Trophoblast cell (in vitro differentiated cells and primary cell): Measurements from ENCODE around the gene NRF1.

Experiments
- DNase-seq, 2 donors: peaks; one replicate each; pipeline ENCODE4 v3.0.0-alpha.2; 2016
- H2AFZ ChIP-seq: 2 replicates; pipeline ENCODE4 v1.6.1; 2013; ENCODE audit warnings: low read length, moderate library complexity, mild to moderate bottlenecking; ENCODE audit not compliant: insufficient read depth, poor library complexity
- H2AK5ac ChIP-seq: 2 replicates; pipeline ENCODE4 v1.6.1; 2013; ENCODE audit warnings: mild to moderate bottlenecking, low read length
- H2BK120ac ChIP-seq: 2 replicates; pipeline ENCODE4 v1.6.1; 2013; ENCODE audit warnings: low read length, mild to moderate bottlenecking, moderate library complexity; ENCODE audit not compliant: insufficient read depth, poor library complexity
- H2BK12ac ChIP-seq: 2 replicates; pipeline ENCODE4 v1.6.1; 2013; ENCODE audit warnings: mild to moderate bottlenecking, low read length, moderate library complexity
- H2BK5ac ChIP-seq: 2 replicates; pipeline ENCODE4 v1.6.1; 2013; ENCODE audit warnings: low read length, low read depth, moderate library complexity, mild to moderate bottlenecking; ENCODE audit not compliant: poor library complexity
- H3K14ac ChIP-seq: 2 replicates; pipeline ENCODE4 v1.6.1; 2013; ENCODE audit warnings: mild to moderate bottlenecking, low read length
- H3K18ac ChIP-seq: 2 replicates; pipeline ENCODE4 v1.6.1; 2013; ENCODE audit warnings: mild to moderate bottlenecking, low read length
- H3K23ac ChIP-seq: 2 replicates; pipeline ENCODE4 v1.6.1; 2013; ENCODE audit warnings: low read length
- H3K27ac ChIP-seq: 2 replicates; pipeline ENCODE4 v1.5.1; 2013; ENCODE audit warnings: low read depth, mild to moderate bottlenecking, inconsistent platforms, low read length, moderate library complexity
- H3K27me3 ChIP-seq: 2 replicates; pipeline ENCODE4 v1.6.1; 2013; ENCODE audit warnings: inconsistent platforms, mild to moderate bottlenecking, low read length, moderate library complexity; ENCODE audit not compliant: insufficient read depth
- H3K36me3 ChIP-seq, 2 experiments: 1 replicate in 1 of 2; 2 replicates in 1 of 2; pipeline ENCODE4 v1.6.1; 2013; ENCODE audit warnings: low read length in 2 of 2, mild to moderate bottlenecking in 2 of 2, moderate library complexity in 1 of 2; ENCODE audit not compliant: insufficient read depth in 2 of 2, control insufficient read depth in 1 of 2
- H3K4ac ChIP-seq: 2 replicates; pipeline ENCODE4 v1.6.1; 2013; ENCODE audit warnings: low read depth, mild to moderate bottlenecking, low read length, moderate library complexity
- H3K4me1 ChIP-seq, 2 experiments: 1 replicate in 1 of 2; 2 replicates in 1 of 2; pipeline ENCODE4 v1.6.1; 2013; ENCODE audit warnings: low read length in 2 of 2, mild to moderate bottlenecking in 2 of 2, moderate library complexity in 1 of 2; ENCODE audit not compliant: insufficient read depth in 2 of 2, control insufficient read depth in 1 of 2
- H3K4me2 ChIP-seq: 2 replicates; pipeline ENCODE4 v1.6.1; 2013; ENCODE audit warnings: inconsistent platforms, mild to moderate bottlenecking, low read length, moderate library complexity
- H3K4me3 ChIP-seq: 2 replicates; pipeline ENCODE4 v1.5.1; 2013; ENCODE audit warnings: mild to moderate bottlenecking, low read depth, low read length, inconsistent platforms
- H3K79me1 ChIP-seq: one replicate; pipeline ENCODE4 v1.6.1; 2013; ENCODE audit warnings: low read length
- H3K79me2 ChIP-seq: 2 replicates; pipeline ENCODE4 v1.6.1; 2013; ENCODE audit warnings: low read length, mild to moderate bottlenecking; ENCODE audit not compliant: control insufficient read depth, insufficient read depth, poor library complexity
- H3K9ac ChIP-seq: 2 replicates; pipeline ENCODE4 v1.6.1; 2013; ENCODE audit warnings: mild to moderate bottlenecking, low read length
- H3K9me3 ChIP-seq: 2 replicates; pipeline ENCODE4 v1.6.1; 2013; ENCODE audit warnings: low read depth, mild to moderate bottlenecking, control low read depth, inconsistent platforms, low read length; ENCODE audit not compliant: insufficient read depth
- H4K12ac ChIP-seq: 2 replicates; pipeline ENCODE4 v1.6.1; 2013; ENCODE audit warnings: low read depth, mild to moderate bottlenecking, low read length, moderate library complexity
- H4K8ac ChIP-seq: 2 replicates; pipeline ENCODE4 v1.6.1; 2013; ENCODE audit warnings: low read depth, mild to moderate bottlenecking, low read length, moderate library complexity
- H4K91ac ChIP-seq: one replicate; pipeline ENCODE4 v1.6.1; 2013; ENCODE audit warnings: low read depth, mild to moderate bottlenecking, low read length, moderate library complexity
- WGBS: extraction: QIAGEN DNeasy Blood & Tissue Kit; methylation state at CpG from one replicate; pipeline ENCODE4 v1.1.7; 2013; ENCODE audit warnings: missing lambda C conversion rate; ENCODE audit not compliant: insufficient read length, insufficient coverage; ENCODE audit errors: extremely low coverage; 5-methylcytosine and 5-hydroxymethylcytosine counted together

NRF1 gene

GRCh38 chr7:129774359-129774758 is 162.8 kb downstream of the NRF1 start:
- WGBS, result no CpG with 5 or more reads among the region's 11 CpGs
- no peak overlapping the region for H3K23ac ChIP-seq
- no peak overlapping the region for H3K4me2 ChIP-seq
- H2BK5ac ChIP-seq, result no peak overlapping the region
- H4K12ac ChIP-seq, result no peak overlapping the region
- no peak for DNase-seq
- no peak overlapping the region for H3K27ac ChIP-seq
- H4K8ac ChIP-seq, result no peak overlapping the region
- H3K79me1 ChIP-seq, result peaks cover 1% of the 10 kb centered on the region
- H3K9me3 ChIP-seq, result peaks cover 9% of the 10 kb centered on the region
- H2BK12ac ChIP-seq, result no peak overlapping the region
- no peak overlapping the region for H3K4me3 ChIP-seq
- peaks cover 25% of the 10 kb centered on the region for H3K27me3 ChIP-seq
- no peaks in the 10 kb centered on the region for H3K79me2 ChIP-seq
- H3K4ac ChIP-seq, result no peak overlapping the region
- no peaks in the 10 kb centered on the region for H3K36me3 ChIP-seq
- no peak overlapping the region for H3K9ac ChIP-seq
- H2BK120ac ChIP-seq, result no peak overlapping the region
- no peak overlapping the region for H3K14ac ChIP-seq
- no peak overlapping the region for H4K91ac ChIP-seq
- H3K18ac ChIP-seq, result no peak overlapping the region
- H2AFZ ChIP-seq, result no peak overlapping the region
- no peak overlapping the region for H2AK5ac ChIP-seq
- peaks cover 15 to 19% of the 10 kb centered on the region in 2 experiments for H3K4me1 ChIP-seq

DNA sequence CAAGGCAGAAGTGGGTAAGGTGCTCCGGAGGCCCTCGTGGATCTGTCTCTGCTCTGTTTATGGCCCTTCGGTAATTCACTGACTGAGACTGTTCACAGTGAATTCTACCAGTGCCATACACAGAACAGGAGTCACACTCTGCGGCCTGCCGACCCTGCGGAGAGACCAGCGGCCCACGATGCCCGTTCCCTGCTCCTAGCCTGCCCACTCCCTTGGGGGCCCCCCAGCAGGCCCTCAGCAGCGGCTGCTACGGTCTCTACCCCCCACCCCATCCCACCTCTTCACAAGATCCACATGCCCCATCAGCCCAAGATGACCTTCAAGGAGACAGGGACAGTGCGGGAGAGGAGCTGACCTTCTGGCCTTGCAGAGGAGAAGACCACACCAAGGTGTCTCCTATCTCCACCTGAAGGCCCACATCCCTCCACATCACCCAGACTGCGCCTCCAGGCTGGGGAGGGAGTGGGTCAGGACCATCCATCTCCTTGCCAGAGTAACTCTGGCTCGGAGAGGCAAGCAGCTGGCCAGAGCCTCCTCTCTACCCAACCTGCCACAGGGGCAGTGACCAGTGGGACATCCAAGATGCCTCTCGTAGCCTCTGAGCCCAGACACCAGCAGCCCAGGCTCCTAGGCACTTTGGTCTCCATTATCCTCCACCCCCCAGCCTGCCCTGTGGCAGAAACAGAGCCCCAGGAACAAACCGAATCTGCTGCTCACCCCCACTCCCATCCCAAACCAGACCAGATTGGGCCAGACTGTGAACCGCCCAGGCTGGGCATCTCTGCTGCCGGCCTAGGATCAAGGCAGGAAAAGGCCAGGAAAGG is 163.6 kb downstream of the NRF1 start:
- WGBS, result no CpG with 5 or more reads among the region's 18 CpGs
- no peak overlapping the region for H2AFZ ChIP-seq
- H3K23ac ChIP-seq, result no peak overlapping the region
- H3K4me1 ChIP-seq, result peaks cover 15 to 19% of the 10 kb centered on the region in 2 experiments
- H4K8ac ChIP-seq, result no peak overlapping the region
- no peak overlapping the region for H2AK5ac ChIP-seq
- no peaks in the 10 kb centered on the region for H3K36me3 ChIP-seq
- no peaks in the 10 kb centered on the region for H3K79me2 ChIP-seq
- no peak overlapping the region for H4K91ac ChIP-seq
- no peak overlapping the region for H2BK12ac ChIP-seq
- DNase-seq, result no peak
- no peak overlapping the region for H3K9ac ChIP-seq
- H4K12ac ChIP-seq, result no peak overlapping the region
- H3K27me3 ChIP-seq, result peaks cover 26% of the 10 kb centered on the region
- no peak overlapping the region for H3K4me3 ChIP-seq
- no peak overlapping the region for H3K4me2 ChIP-seq
- H3K4ac ChIP-seq, result no peak overlapping the region
- peaks cover 9% of the 10 kb centered on the region for H3K9me3 ChIP-seq
- no peak overlapping the region for H2BK120ac ChIP-seq
- H3K27ac ChIP-seq, result no peak overlapping the region
- peaks cover 5% of the 10 kb centered on the region for H3K79me1 ChIP-seq
- H3K18ac ChIP-seq, result no peak overlapping the region
- H3K14ac ChIP-seq, result no peak overlapping the region
- H2BK5ac ChIP-seq, result no peak overlapping the region

DNA sequence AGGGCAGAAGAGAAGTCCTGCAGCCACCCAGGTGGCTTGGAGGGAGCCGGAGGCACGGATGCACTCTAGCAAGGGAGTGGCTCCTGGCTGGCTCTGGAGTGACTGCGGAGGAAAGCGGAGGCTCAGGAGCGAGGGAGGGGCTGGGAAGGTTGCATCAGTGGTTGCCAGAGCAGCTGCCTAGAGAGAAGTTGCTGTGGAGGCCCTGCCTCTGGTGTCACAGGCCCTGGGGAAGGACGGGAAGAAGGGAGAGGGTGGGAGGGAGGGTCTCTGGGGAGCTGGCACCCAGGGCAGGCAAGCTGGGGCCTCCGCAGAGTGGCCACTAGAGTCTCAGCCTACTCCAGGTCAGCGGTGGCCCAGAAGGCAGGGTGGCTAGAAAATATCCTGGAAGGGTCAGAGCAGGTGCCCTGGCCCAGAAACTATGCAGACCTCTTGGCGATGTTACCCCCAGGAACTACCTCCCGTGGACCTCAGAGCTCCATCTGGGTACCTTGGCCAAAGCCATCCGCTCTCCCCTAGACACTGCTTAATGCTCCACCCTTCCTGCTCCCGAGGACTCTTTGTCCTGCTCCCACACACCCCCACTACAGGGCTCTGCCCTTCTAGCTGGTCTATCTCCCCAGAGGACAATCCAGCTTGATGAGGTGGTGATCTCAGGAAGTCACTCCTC is 164.3 kb downstream of the NRF1 start:
- peaks cover 19 to 24% of the 10 kb centered on the region in 2 experiments for H3K4me1 ChIP-seq
- H3K23ac ChIP-seq, result no peak overlapping the region
- no peak overlapping the region for H3K18ac ChIP-seq
- no peak overlapping the region for H2BK5ac ChIP-seq
- peaks cover 8% of the 10 kb centered on the region for H3K9me3 ChIP-seq
- no peak for DNase-seq
- no peak overlapping the region for H2BK12ac ChIP-seq
- H3K27ac ChIP-seq, result no peak overlapping the region
- H3K14ac ChIP-seq, result no peak overlapping the region
- WGBS, result no CpG with 5 or more reads among the region's 12 CpGs
- H2BK120ac ChIP-seq, result no peak overlapping the region
- H4K8ac ChIP-seq, result no peak overlapping the region
- H4K12ac ChIP-seq, result no peak overlapping the region
- no peak overlapping the region for H3K4me3 ChIP-seq
- peaks cover 31% of the 10 kb centered on the region for H3K27me3 ChIP-seq
- no peak overlapping the region for H3K4ac ChIP-seq
- H3K4me2 ChIP-seq, result no peak overlapping the region
- no peak overlapping the region for H2AK5ac ChIP-seq
- peaks cover 9% of the 10 kb centered on the region for H3K79me1 ChIP-seq
- H2AFZ ChIP-seq, result no peak overlapping the region
- H4K91ac ChIP-seq, result no peak overlapping the region
- no peaks in the 10 kb centered on the region for H3K79me2 ChIP-seq
- no peak overlapping the region for H3K9ac ChIP-seq
- H3K36me3 ChIP-seq, result no peaks in the 10 kb centered on the region

DNA sequence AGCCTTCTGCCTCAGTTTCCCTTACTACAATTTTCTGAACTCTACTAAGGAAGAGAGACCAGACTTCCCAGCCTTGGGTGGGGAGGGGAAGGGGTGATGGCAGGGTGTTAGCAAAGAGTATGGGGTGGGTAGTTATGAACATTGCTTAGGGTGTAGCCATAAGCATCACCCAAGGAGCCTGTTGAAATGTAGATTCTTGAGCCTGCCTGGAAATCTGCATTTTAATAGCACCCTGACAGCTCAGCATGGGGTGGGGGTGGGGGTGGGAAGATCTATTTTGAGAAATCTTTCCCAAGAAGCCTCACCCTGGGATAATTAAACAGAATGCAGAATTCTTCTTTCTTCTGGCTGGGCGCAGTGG is 164.8 kb downstream of the NRF1 start:
- no peak overlapping the region for H3K18ac ChIP-seq
- H2BK12ac ChIP-seq, result no peak overlapping the region

More for the DNA sequence above, 164.8 kb downstream of the NRF1 start:
- no peak overlapping the region for H3K4me2 ChIP-seq
- H2AFZ ChIP-seq, result no peak overlapping the region
- WGBS, result no CpG with 5 or more reads among the region's 1 CpG
- H2AK5ac ChIP-seq, result no peak overlapping the region
- H3K9ac ChIP-seq, result no peak overlapping the region
- no peaks in the 10 kb centered on the region for H3K79me2 ChIP-seq
- peaks cover 8% of the 10 kb centered on the region for H3K9me3 ChIP-seq
- no peak overlapping the region for H3K23ac ChIP-seq
- no peak overlapping the region for H2BK5ac ChIP-seq
- no peak overlapping the region for H3K27ac ChIP-seq
- H4K12ac ChIP-seq, result no peak overlapping the region
- H3K27me3 ChIP-seq, result peaks cover 36% of the 10 kb centered on the region
- H3K4ac ChIP-seq, result no peak overlapping the region
- H3K79me1 ChIP-seq, result peaks cover 9% of the 10 kb centered on the region
- no peak for DNase-seq
- peaks cover 19 to 24% of the 10 kb centered on the region in 2 experiments for H3K4me1 ChIP-seq
- H3K14ac ChIP-seq, result no peak overlapping the region
- H4K8ac ChIP-seq, result no peak overlapping the region
- H3K36me3 ChIP-seq, result no peaks in the 10 kb centered on the region
- H3K4me3 ChIP-seq, result no peak overlapping the region
- no peak overlapping the region for H4K91ac ChIP-seq
- no peak overlapping the region for H2BK120ac ChIP-seq
